Measurements from ENCODE around the gene RAPGEF5.

The RAPGEF5 gene

DNA sequence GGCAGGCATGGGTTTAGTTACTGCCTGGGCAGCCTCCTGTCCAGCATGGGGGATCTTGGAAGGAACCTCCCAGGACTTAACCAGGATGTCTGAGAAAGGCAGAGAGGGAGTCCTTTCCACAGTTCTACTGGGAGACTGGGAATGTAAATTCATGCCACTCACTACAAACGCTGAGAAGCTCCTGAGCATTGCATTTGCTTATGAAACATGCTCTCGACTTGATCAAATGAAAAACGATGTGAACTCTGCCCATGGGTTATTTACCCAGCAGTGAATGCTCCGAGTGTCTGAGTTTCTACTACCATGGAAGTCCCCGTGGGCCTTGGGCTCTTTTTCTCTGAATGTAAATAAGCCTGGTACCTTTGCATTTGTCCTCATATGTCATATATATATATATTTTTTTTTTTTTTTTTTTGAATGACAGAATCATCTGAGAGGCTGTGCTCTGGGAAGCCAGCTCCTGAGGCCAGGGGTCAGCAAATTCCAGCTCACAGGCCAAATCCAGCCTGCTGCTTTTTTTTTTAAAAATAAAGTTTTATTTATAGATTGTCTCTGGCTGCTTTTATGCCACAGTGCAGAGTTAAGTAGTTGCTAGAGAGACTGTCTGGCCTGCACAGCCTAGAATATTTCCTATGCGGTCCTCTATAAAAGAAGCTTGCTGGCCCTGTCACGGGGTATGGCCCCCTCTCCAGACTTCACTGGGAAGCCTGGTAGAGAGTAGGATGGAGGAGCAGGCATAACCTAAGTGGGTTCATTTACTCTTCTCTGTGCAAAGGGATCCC lies 21.4 kb upstream of the RAPGEF5 start:
- DNase-seq: no peak

- DNase-seq: no peak
Observed at GRCh38 chr7:22377703-22378102, 20.7 kb upstream of the RAPGEF5 start.

DNA sequence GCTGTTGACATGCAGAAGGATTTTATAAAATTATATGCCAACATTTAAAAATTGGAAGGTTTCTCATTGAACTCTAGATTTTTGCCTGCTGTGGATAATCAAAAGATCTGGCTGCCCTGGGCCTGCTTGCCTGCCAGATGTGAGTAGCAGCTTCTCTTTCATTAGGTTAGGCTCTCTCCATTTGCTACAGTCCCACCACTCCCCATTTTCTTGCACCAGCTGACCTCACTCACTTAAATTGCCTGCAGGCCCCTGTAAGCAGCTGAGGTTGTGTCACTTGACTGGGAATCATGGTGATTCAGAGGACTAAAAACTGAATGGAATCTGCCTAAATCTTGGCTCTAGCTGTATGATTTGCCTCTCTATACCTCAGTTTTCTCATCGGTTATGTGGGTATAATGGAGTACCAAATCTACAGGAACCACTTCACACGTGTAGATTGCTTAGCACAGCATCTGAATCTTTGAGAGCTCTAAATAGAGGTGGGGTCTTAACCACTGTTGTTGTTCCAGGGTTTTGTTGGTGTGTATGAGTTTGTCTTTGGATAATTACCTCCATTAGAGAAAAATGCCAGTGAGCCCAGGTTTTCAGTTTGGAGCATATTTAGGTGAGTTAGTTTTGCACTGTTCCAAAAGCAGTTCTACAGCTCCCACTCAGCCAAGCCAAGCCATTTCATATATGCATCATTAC lies 18.6 kb upstream of the RAPGEF5 start:
- DNase-seq: no peak

GRCh38 chr7:22373911-22374310 lies 17.0 kb upstream of the RAPGEF5 start:
- DNase-seq: no peak

DNA sequence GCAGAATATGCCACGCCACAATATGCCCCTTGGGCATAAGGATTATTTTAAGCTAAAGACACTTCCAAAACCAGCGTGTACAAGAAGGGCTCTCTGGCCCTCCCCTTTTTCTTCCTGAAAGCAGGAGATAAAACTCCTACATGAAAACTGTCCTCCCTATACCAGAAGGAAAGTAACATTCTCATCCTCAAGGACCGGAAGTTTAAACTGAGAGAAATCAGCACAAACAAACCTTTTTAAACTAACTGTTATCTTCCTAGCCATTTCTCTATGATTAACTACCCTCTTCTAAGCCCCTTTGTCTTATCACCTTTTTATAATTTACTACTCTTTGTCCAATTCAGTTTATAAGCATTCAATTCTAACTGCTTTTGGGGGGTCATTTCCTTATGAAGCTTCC lies 16.4 kb upstream of the RAPGEF5 start:
- DNase-seq: no peak

GRCh38 chr7:22372863-22373262 lies 15.9 kb upstream of the RAPGEF5 start:
- DNase-seq: no peak

GRCh38 chr7:22371878-22372277 lies 14.9 kb upstream of the RAPGEF5 start:
- no peak for DNase-seq

GRCh38 chr7:22364900-22365299 lies 7.9 kb upstream of the RAPGEF5 start:
- DNase-seq: peak; percentile 50

- no peak for DNase-seq
Observed at GRCh38 chr7:22363756-22364422, 6.9 kb upstream of the RAPGEF5 start.

DNA sequence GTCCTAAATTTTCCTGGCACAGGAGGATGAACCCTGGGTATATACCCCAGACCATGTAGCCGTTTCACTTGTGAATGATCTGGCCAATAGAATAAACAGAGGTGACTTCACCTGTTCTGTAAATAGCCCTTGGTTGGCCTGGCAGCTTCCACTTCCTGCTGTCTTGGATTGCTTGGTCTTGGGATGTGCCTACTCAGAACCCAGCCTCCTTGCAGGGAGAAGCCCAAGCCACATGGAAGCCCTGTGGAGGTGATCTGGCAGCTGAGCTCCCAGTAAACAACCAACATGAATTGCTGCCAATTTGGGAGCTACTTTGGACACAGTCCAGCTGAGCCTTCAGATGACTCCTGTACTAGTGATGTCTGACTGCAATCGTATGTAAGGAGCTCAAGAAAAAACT lies 4.8 kb upstream of the RAPGEF5 start:
- peak; percentile 89 for DNase-seq

GRCh38 chr7:22361320-22361719 lies 4.4 kb upstream of the RAPGEF5 start:
- no peak for DNase-seq

DNA sequence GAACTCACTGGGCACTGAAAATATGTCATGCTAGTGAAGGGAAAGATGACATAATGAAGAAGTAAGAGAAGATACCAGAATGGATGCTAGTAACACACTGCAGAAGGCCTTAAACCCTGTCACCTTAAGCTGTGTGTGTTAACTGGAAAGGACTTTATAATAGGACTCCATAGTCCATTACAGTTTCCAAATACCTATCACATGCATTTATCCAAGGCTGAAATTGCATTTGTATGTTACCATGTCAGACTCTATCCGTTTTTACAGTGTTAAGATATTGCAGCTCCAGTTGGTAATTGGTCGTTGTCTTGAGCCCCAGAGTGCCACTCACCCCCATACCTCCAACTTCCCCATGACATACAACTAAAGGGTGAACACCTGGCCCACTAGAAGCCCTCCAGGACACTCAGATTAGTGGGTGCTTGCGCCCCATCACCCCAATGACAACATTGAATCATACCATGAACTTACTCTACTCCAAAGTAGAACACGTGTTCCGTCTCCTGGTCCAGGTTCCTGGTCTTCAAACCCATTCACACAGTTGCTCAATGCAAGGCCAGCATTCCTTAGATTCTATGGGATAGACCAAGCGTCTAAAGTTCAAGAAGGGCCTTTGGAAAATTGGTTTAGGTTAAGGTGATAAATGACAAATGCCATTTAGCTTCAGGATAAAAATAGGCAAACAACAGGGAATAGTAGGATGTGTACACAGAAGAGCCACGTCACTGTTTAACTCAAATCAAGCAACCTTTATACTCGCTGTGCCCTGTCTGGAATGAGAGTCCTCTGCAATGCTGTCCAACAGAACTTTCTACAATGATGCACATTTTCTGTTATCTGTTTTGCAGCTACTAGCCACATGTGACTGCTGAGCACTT lies 2.1 kb upstream of the RAPGEF5 start:
- DNase-seq: no peak

- peak; percentile 63 for DNase-seq
Observed at GRCh38 chr7:22357311-22358175, 589 bp upstream of the RAPGEF5 start.

- no peak for DNase-seq
Observed at GRCh38 chr7:22356010-22356691, 803 bp downstream of the RAPGEF5 start.

DNA sequence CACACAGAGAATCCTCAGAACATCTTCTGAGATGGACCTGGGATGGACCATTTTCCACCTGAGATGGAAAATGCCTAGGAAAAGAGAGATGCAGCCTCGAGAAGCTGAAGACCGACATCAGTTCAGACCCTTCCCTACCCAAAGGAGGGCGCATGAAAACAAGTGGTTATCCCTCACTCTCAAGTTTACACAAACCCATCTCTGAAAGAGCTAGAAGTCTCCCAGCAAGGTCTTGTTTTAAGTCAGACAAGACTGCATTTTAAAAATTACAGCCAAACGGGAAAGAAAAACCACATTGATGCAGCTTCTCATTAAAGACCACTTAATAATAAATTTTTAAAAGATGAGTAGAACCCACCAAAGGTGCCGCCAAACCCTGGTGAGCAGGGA lies 1.3 kb downstream of the RAPGEF5 start:
- DNase-seq: no peak

DNA sequence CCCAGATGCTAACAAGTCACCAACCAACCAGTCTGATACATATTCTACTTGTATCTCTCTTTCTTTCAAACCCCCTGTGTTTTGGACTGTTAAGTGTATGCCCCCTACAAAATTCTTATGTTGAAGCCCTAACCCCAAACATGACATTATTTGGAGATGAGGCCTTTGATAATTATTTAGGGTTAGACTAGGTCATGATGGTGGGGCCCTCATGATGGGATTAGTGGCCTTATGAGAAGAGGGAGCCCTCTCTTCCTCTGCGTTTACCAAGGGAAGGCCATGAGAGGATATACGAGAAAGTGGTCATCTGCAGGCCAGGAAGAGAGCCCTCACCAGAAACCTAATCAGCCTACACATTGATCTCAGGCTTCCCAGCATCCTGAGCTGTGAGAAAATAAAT lies 2.5 kb downstream of the RAPGEF5 start:
- DNase-seq: no peak

DNA sequence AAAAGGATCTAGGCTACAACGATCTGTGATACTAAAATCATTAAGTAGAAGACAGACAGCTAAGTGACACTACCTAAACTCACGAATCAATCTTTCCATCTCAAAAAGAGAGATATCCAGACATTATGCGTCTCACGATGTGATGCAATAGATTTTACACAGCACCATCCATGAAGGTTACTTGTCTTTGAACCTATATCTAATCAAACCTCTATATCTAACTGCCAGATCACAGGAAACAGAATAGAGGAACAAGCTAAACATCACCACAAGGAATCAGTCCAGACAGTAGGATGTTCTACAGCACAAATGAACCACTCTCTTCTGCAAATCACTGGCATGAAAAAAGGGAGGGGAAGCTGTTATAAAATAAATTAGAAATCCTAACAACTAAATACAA lies 4.1 kb downstream of the RAPGEF5 start:
- no peak for DNase-seq

DNA sequence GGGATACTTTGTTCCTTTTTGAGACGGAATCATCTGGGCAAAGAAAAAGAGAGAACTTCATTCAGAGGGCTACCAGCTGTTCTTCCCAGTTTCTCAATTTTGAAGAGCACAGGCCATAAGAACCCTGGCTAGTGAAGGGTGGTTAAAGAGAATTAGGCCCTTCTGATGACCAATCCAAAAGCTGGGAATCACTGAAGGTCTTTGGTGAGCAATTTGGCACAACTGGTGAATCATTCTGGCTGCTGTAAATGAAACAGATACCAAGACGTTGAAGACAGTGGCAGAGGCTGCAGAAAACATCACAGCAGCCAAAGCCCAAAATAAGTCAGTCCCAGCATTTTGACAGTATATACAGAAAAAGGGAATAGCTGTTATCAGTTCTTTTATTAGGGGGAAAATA lies 5.1 kb downstream of the RAPGEF5 start:
- peak; percentile 32 for DNase-seq

GRCh38 chr7:22351329-22351692 lies 5.6 kb downstream of the RAPGEF5 start:
- DNase-seq: no peak

GRCh38 chr7:22350466-22351328 lies 6.3 kb downstream of the RAPGEF5 start:
- peak; percentile 41 for DNase-seq

Data from NCI-H446 treated with DMSO at 0.1 percent for 48 hours (cell line).